GM18951 (cell line): ENCODE results near the gene GPHN.

Source experiments
- POLR2A ChIP-seq: IDR thresholded peaks from 4 replicates; pipeline ENCODE4 v1.6.1; 2011; ENCODE audit warnings: mild to moderate bottlenecking; ENCODE audit not compliant: insufficient read length, insufficient read depth; ENCODE audit errors: extremely low read depth
- in situ Hi-C: fragments of 300-500 bp; cut with MboI; formaldehyde crosslinking; loops from one replicate; pipeline ENCODE4 v1.12.0; 2022; ENCODE audit warnings: low sequenced_read_pairs, mixed read lengths, inconsistent platforms; ENCODE audit not compliant: unreplicated experiment

Gene GPHN

DNA sequence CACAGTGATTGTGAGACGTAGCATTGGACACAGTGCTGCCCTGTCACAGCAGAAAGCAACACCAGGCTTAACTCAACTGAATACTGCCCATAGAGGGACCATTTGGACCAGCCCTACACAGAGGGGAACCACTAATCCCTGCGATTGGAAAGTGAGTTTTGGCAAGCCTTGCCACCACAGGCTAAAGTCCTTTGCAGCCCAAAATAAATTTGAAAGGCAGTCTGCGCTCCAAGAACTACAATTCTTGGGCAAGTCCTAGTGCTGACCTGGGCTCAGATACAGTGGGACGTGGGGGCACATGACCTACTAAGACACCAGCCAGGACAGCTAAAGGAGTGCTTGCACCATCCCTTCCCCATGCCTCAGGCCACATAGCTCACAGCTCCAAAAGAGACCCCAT lies 349.9 kb downstream of the GPHN start:
- in situ Hi-C loops = no loop called here

DNA sequence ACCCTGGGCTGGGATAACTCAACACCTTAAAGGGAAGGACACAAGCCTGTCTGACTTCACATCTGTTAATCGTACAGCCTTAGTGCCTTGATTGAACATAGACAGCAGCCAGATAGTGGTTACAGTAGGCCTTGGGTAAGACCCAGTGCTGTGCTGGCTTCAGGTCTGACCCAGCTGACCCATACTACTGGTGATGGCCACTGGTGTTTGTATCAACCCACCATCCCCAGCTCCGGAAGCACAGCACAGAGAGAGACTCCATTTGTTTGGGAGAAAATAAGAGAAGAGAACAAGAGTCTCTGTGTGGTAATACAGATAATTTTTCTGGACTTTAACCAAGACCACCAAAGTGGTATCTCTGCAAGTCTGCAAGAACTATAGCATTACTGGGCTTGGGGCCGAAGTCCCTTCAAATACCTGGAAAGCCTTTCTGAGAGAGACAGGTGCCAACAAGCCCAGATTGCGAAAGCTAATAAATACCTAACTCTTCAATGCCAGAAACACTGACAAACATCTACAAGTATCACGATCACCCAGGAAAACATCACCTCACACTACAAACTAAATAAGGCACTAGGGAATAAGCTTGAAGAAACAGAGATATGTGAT lies 351.2 kb downstream of the GPHN start:
- in situ Hi-C loops = no loop called here
- no peak for TF ChIP-seq POLR2A

More for the DNA sequence above, 349.9 kb downstream of the GPHN start:
- no peak for TF ChIP-seq POLR2A

DNA sequence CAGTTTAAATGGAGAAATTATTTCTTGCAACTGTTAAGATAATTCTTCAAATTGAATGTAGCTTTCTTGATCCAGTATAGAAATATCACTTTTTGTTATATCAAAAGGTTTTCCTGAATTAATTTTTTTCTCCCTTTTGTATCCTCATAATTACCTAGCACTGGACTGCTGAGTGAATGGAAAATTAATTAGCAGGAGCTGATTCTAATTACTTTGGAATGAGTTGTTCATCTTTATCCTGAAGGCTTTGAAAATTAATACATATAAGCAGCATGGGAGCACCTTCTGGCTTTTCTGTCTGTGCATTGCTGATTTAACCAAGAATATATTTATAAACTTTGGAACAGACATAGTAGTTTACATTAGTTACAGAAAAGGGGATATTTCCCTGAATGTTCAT lies 373.6 kb downstream of the GPHN start:
- in situ Hi-C loops = no loop called here

DNA sequence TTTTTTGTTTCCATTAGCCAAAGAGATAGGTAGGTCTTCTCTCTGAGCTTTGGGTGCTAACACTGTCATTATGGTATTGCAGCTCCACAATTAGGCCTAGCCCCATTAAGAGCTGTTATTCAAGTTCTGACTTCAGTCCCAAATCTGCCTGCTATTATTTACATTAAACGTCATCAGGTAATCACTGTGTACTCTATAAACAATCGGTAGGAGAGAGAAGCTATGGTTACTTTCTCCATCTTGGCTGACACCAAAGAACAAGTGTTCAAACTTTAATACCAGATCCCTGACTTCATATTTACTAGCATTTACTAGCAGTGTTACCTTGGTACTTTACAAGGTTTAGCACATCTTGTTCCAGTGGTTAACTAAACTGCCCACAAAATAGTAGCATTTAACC lies 376.2 kb downstream of the GPHN start:
- in situ Hi-C loops = no loop called here
- TF ChIP-seq POLR2A = no peak

More for the DNA sequence above, 373.6 kb downstream of the GPHN start:
- no peak for TF ChIP-seq POLR2A

DNA sequence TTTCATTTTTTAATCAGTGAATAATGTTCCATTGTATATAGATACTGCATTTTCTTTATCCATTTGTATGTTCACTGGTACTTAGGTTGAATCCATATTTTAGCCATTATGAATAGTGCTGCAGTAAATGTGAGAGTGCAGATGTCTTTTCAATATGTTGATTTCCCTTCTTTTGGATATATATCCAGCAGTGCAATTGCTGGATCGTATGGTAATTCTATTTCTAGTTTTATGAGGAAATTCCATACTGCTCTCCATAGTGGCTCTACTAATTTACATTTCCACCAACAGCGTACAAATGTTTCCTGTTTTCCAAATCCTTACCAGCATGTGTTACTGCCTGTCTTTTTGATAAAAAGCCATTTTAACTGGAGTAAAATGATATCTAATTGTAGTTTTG lies 392.8 kb downstream of the GPHN start:
- in situ Hi-C loops = no loop called here
- TF ChIP-seq POLR2A = no peak

DNA sequence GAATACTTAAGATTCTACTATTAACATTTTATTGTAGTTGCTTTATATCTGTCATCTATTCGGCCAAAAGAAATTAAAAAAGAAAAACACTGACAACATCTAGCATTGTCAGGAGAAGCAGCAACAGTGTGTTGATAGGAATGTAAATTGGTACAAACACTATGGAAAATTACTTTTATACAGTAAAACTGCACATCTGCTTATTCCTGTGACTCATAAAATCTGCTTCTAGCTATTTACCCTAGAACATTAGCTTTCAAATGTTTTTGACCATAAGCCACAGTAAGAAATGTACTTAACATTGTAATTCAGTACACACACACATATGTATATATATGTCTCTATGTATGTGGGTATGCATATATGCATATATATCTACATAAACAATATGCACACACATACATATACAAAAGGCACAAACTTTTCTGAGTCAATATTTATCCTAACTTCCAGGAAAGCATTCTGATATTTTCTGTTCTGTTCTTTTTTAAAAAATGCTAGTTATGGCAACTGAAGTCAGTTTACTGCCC lies 402.4 kb downstream of the GPHN start:
- in situ Hi-C loops = no loop called here
- no peak for TF ChIP-seq POLR2A

DNA sequence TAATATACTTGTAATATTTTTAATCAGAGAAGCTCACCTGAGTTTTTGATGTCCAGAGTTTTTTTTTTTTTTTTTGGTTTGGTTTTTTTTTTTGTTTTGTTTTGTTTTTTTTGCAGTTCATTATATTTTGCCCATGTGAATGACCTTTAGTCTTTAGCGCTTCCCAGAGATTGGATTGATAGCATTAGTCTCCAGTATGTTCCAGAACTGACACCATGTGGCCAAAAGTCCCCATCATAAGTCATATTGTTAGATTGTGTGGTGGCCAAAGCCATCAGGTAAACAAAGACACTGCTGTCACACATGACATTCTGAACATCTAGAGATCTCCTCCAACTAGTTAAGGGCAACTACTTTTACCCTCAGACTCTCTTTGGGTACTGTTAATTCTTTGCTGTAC lies 408.5 kb downstream of the GPHN start:
- no peak for TF ChIP-seq POLR2A
- in situ Hi-C loops = no loop called here

DNA sequence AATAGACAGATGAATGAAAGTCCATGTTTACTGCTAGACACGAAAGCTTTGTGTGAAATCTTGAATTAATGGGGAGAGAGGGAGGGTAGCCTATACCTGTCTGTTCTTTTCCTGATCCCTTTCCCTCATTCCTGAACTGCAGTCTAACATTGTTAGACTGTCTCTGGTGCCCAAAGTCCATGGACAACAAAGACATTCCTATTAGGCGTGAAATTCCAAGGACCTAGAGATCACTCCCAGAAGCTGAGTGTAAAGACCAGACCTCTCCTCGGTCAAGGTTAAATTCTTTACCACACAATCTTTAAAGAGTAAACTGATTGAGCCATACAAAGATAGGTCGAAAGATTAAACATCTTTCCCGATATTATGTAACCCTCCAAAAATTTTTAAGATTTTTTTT lies 410.6 kb downstream of the GPHN start:
- no peak for TF ChIP-seq POLR2A
- in situ Hi-C loops = no loop called here

DNA sequence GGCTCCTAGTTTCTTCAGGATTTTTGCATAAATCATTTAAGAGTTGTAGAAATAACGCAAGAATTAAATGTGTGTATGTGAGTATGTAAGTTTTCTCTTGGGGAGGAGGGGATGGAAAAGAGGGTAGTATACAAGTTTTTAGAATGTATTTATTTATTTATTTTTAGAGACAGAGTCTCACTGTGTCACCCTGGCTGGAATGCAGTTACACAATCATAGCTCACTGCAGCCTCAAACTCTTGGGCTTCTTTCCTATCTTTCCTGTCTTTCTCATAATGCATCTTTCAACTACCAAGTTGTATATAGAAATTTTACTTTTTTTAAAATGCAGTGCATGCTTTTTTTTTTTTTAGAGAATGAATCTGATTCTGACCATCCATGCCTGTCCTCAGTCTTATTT lies 412.2 kb downstream of the GPHN start:
- in situ Hi-C loops = no loop called here
- TF ChIP-seq POLR2A = no peak

DNA sequence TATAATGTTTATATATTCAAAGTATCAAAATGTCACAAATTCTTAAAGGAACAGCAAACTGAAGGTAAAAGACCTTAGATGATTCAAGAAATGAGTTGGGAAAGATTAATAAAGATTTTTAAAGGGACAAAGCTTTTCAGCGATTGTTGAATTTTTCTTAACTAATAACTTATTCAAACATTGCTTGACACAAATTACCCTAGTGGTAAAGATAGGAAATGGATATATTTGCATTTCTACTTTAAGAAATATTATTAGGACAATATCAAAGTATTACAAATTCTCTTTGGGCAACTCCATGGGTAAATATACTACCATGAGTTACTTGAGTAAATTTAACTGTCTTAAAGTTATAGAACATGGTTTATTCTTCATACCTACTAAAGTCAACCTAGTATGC lies 415.3 kb downstream of the GPHN start:
- TF ChIP-seq POLR2A = no peak
- in situ Hi-C loops = no loop called here

DNA sequence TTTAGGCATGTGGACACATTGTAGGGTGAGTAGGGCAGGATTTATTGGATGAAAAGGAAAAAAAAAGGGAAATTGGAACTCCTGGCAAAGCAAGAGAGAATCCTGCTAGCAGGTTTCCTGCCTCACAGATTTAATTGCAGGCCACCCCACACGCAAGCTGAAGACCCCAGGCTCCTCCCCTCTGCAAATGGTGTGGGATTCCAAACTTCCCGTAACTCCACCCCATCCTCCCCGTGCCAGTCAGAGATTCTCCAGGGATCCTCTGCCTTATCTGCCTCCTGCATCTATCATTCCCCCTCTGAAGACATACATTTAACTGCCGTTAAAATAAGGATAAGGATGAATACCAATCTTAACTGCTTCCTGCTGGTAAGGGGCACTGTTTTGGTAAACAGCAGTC lies 431.5 kb downstream of the GPHN start:
- in situ Hi-C loops = no loop called here
- no peak for TF ChIP-seq POLR2A

DNA sequence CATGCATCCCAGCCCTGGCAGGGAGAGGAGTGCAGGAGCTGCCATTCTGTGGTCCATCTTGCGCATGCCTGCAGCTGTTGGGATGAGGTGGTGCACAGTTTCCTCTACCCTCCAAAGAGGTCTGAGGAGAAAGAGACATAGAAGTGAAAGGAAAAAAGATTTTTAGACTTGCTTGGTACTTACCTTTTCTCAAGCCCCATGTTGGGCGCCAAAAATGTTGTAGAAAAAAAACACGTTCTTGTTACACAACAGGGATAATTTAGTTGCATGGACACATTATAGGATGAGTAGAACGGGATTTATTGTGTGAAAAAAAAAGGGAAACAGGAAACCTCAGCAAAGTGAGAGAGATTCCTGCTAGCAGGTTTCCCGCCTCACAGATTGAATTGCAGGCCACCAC lies 436.9 kb downstream of the GPHN start:
- TF ChIP-seq POLR2A = no peak
- in situ Hi-C loops = no loop called here

DNA sequence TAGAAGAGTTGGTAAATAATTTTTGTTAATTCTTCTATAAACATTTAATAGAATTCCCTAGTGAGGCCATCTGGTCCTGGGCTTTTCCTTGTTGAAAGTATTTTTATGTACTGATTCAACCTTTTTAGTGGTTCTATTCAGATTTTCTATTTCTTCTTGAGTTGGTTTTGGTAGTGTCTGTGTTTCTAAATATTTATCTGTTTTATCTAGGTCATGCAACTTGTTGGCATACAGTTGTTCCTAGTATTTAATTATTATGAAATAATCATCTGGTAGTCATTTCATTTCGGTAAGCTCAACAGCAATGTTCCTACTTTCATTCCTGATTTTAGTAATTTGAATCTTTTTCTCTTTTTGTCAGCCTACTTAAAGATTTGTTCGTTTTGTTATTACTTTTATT lies 447.2 kb downstream of the GPHN start:
- in situ Hi-C loops = no loop called here
- TF ChIP-seq POLR2A = no peak

DNA sequence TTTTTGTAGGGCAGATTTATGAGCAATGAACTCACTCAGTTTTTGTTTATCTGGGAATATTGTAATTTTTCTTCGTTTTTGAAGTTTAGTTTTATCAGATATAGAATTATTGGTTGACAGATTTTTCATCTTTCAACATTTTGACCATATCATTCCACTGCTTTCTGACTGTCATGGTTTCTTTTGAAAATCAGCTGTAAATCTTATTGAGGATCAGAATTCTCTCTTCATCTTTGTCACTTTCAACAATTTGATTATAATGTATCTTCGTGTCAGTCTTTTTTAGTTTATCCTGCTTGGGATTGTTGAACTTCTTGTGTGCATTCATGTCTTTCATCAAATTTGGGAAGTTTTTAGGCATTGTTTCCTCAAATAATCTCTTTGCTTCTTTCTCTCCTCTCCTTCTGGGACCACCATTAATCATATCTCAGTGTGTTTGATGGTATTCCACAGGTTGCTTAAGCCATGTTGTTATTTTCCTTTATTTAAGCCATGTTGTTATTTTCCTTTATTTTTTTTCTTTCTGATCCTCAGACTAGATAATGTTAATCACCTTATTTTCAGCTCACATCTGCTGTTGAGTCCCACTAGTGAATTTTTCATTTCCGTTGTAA lies 451.6 kb downstream of the GPHN start:
- TF ChIP-seq POLR2A = no peak
- in situ Hi-C loops = no loop called here
